HG02938 (cell line): Measurements from ENCODE around the gene CCP110.

ENCODE experiments used
- ATAC-seq: cut with Tn5 transposase; IDR thresholded peaks from one replicate; pipeline ENCODE4 v1.9.1; 2021; ENCODE audit warnings: mild to moderate bottlenecking, moderate library complexity; ENCODE audit not compliant: unreplicated experiment

CCP110 gene

GRCh38 chr16:19599968-19600716 lies 76.4 kb downstream of the CCP110 start:
- ATAC-seq = no peak

- ATAC-seq = no peak
Measured at GRCh38 chr16:19601083-19601976, 77.6 kb downstream of the CCP110 start.
